GM12872 (cell line): ENCODE measurements around the gene BTBD9.

Experiments used
- CTCF ChIP-seq: IDR thresholded peaks from 3 replicates; pipeline ENCODE4 v1.5.1; 2011; ENCODE audit warnings: low read depth, mild to moderate bottlenecking, low read length, moderate library complexity; ENCODE audit not compliant: insufficient read depth

Gene BTBD9

GRCh38 chr6:38310061-38310460 lies 329.7 kb downstream of the BTBD9 start:
- no peak for TF ChIP-seq CTCF

- TF ChIP-seq CTCF = no peak
These were observed 332.0 kb downstream of the BTBD9 start for GRCh38 chr6:38307740-38308139.

GRCh38 chr6:38306931-38307330 lies 332.8 kb downstream of the BTBD9 start:
- no peak for TF ChIP-seq CTCF

- TF ChIP-seq CTCF = no peak
These were observed 333.6 kb downstream of the BTBD9 start for GRCh38 chr6:38305995-38306681.

- no peak for TF ChIP-seq CTCF
These were observed 336.9 kb downstream of the BTBD9 start for GRCh38 chr6:38302838-38303237.

GRCh38 chr6:38302081-38302480 lies 337.6 kb downstream of the BTBD9 start:
- TF ChIP-seq CTCF = no peak

GRCh38 chr6:38290133-38290799 lies 349.5 kb downstream of the BTBD9 start:
- TF ChIP-seq CTCF = no peak
